ENCODE data around the gene TCEANC. TPM values are rescaled to one million over a fixed set of nuclear protein-coding genes. Genes with fewer than 3 reads are reported as not detected.
"Not testable (repeated sequence)": the region's sequence is repeated elsewhere in the genome, so short reads cannot be mapped to it uniquely, and the experiment has no call there.

Gene TCEANC
- polyA plus RNA-seq, 1 donor from 2014 or later, result 5.0 TPM

DNA sequence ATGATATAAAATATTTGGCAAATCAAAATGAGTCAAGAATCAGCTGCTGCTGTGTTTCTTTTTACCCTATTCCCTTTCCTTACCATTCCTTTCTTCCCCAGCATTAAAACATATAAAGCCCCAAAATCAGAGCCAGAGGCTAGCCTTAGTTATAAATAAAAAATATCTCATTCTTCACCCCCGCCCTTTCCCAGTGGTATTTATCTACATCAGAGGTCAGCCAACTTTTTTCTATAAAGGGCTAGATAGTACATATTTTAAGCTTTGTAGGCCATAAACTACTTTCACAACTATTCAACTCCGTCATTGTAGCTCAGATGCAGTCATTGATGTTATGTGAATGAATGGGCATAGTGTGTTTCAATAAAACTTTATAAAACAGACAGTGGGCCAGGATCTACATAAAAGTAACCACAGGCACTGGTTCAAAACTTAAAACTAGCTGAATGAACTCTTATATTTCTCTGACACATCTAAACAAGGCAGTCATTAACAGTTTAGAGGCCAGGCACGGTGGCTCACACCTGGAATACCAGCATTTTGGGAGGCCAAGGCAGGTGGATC, 30.5 kb upstream of the TCEANC start:
- Histone ChIP-seq H3K27me3 (ENCODE audit: insufficient read depth, low read depth, low read length) (no peaks in the 10 kb centered on the region), H2AFZ (ENCODE audit: low read depth, low read length) (no peak overlapping the region), H3K79me2 (replicated peaks; ENCODE audit: insufficient read depth, low read length) (no peaks in the 10 kb centered on the region), H3K36me3 (ENCODE audit: insufficient read depth, low read length) (no peaks in the 10 kb centered on the region), H3K9ac (ENCODE audit: low read length) (no peak overlapping the region), H3F3A (ENCODE audit: insufficient read depth, low read length, poor library complexity, severe bottlenecking) (no peaks in the 10 kb centered on the region), H4K20me1 (ENCODE audit: insufficient read depth) (no peaks in the 10 kb centered on the region), H3K27ac (ENCODE audit: low read length) (no peak overlapping the region), H3K4me3 (ENCODE audit: low read length) (no peak overlapping the region), H3K9me2 (ENCODE audit: insufficient read depth, low read length) (no peaks in the 10 kb centered on the region), H3K9me3 (ENCODE audit: low read length) (no peaks in the 10 kb centered on the region), H3K4me2 (ENCODE audit: low read length) (no peak overlapping the region)
- no peak for TF ChIP-seq EP300 (conservative IDR thresholded peaks at IDR 0.05; ENCODE audit: poor library complexity, severe bottlenecking)
- TF ChIP-seq CTCF (IDR thresholded peaks at IDR 0.05; ENCODE audit: poor library complexity, severe bottlenecking), result no peak
- no peak for TF ChIP-seq POLR2AphosphoS5 (IDR thresholded peaks at IDR 0.05)
- no peak for TF ChIP-seq EZH2 (IDR thresholded peaks at IDR 0.05; ENCODE audit: borderline replicate concordance, insufficient read depth, low read length, poor library complexity, severe bottlenecking)

- no peak overlapping the region for H2AFZ ChIP-seq (ENCODE audit: low read depth, low read length)
- no peak overlapping the region for H3K4me2 ChIP-seq (ENCODE audit: low read length)
- no peaks in the 10 kb centered on the region for H3K9me2 ChIP-seq (ENCODE audit: insufficient read depth, low read length)
- no peak overlapping the region for H3K9ac ChIP-seq (ENCODE audit: low read length)
- no peaks in the 10 kb centered on the region for H3K36me3 ChIP-seq (ENCODE audit: insufficient read depth, low read length)
- no peaks in the 10 kb centered on the region for H3K79me2 ChIP-seq (replicated peaks; ENCODE audit: insufficient read depth, low read length)
- no peaks in the 10 kb centered on the region for H3F3A ChIP-seq (ENCODE audit: insufficient read depth, low read length, poor library complexity, severe bottlenecking)
- no peaks in the 10 kb centered on the region for H4K20me1 ChIP-seq (ENCODE audit: insufficient read depth)
- no peaks in the 10 kb centered on the region for H3K9me3 ChIP-seq (ENCODE audit: low read length)
- H3K4me3 ChIP-seq (ENCODE audit: low read length), result no peak overlapping the region
- no peak for TF ChIP-seq SMC3 (conservative IDR thresholded peaks at IDR 0.05; ENCODE audit: poor library complexity)
- no peak for TF ChIP-seq MXI1 (conservative IDR thresholded peaks at IDR 0.05; ENCODE audit: poor library complexity, severe bottlenecking)
- no peak overlapping the region for H3K27ac ChIP-seq (ENCODE audit: low read length)
- no peaks in the 10 kb centered on the region for H3K27me3 ChIP-seq (ENCODE audit: insufficient read depth, low read depth, low read length)
Observed at GRCh38 chrX:13627306-13627705, 25.6 kb upstream of the TCEANC start.

- H3K79me2 ChIP-seq (replicated peaks; ENCODE audit: insufficient read depth, low read length); H3K4me2 ChIP-seq (ENCODE audit: low read length); H3K9me2 ChIP-seq (ENCODE audit: insufficient read depth, low read length); H3K36me3 ChIP-seq (ENCODE audit: insufficient read depth, low read length); H3K9me3 ChIP-seq (ENCODE audit: low read length); H3K27me3 ChIP-seq (ENCODE audit: insufficient read depth, low read depth, low read length); H3K27ac ChIP-seq (ENCODE audit: low read length); H3K4me3 ChIP-seq (ENCODE audit: low read length); H3K9ac ChIP-seq (ENCODE audit: low read length); H4K20me1 ChIP-seq (ENCODE audit: insufficient read depth); H2AFZ ChIP-seq (ENCODE audit: low read depth, low read length); H3F3A ChIP-seq (ENCODE audit: insufficient read depth, low read length, poor library complexity, severe bottlenecking): not testable (repeated sequence)
Observed at GRCh38 chrX:13637224-13637623, 15.7 kb upstream of the TCEANC start.

GRCh38 chrX:13638021-13638420, 14.9 kb upstream of the TCEANC start:
- no peak overlapping the region for H3K4me2 ChIP-seq (ENCODE audit: low read length)
- no peak overlapping the region for H2AFZ ChIP-seq (ENCODE audit: low read depth, low read length)
- H3F3A ChIP-seq (ENCODE audit: insufficient read depth, low read length, poor library complexity, severe bottlenecking), result no peaks in the 10 kb centered on the region
- H3K9me3 ChIP-seq (ENCODE audit: low read length), result no peaks in the 10 kb centered on the region
- H4K20me1 ChIP-seq (ENCODE audit: insufficient read depth), result no peaks in the 10 kb centered on the region
- H3K27ac ChIP-seq (ENCODE audit: low read length), result no peak overlapping the region
- no peak for TF ChIP-seq EZH2 (IDR thresholded peaks at IDR 0.05; ENCODE audit: borderline replicate concordance, insufficient read depth, low read length, poor library complexity, severe bottlenecking)
- no peak for TF ChIP-seq CTCF (IDR thresholded peaks at IDR 0.05; ENCODE audit: poor library complexity, severe bottlenecking)
- no peak for TF ChIP-seq MXI1 (conservative IDR thresholded peaks at IDR 0.05; ENCODE audit: poor library complexity, severe bottlenecking)
- TF ChIP-seq SMC3 (conservative IDR thresholded peaks at IDR 0.05; ENCODE audit: poor library complexity), result no peak
- H3K4me3 ChIP-seq (ENCODE audit: low read length), result no peak overlapping the region
- no peaks in the 10 kb centered on the region for H3K79me2 ChIP-seq (replicated peaks; ENCODE audit: insufficient read depth, low read length)
- H3K36me3 ChIP-seq (ENCODE audit: insufficient read depth, low read length), result no peaks in the 10 kb centered on the region
- H3K27me3 ChIP-seq (ENCODE audit: insufficient read depth, low read depth, low read length), result no peaks in the 10 kb centered on the region
- no peak overlapping the region for H3K9ac ChIP-seq (ENCODE audit: low read length)
- H3K9me2 ChIP-seq (ENCODE audit: insufficient read depth, low read length), result no peaks in the 10 kb centered on the region
